ENCODE data around the gene ZNHIT2.

DNA sequence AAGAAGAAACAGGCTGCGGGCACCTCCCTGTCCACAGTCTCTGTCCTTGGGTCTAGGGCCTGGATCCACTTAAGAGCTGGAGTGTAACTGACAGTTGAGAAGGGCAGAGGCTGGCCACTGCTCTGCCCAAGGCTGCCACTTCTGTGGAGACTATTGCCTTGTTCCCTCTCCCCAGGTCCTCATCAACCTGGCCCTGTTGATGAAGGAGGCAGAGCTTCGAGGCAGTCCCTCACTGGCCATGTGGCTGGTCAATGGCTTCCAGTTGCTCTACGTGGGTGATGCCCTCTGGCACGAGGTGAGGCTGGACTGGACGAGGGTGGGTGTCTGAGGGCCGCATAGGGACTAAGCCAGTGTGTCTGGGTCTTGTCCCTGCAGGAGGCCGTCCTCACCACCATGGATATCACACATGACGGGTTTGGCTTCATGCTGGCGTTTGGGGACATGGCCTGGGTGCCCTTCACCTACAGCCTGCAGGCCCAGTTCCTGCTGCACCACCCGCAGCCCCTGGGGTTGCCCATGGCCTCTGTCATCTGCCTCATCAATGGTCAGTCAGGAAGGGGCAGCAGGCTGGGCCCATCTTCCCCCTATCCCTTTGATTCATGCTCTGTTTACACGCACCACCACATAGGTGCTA is 2.8 kb downstream of the ZNHIT2 start:
- TF ChIP-seq, protein P1, sequence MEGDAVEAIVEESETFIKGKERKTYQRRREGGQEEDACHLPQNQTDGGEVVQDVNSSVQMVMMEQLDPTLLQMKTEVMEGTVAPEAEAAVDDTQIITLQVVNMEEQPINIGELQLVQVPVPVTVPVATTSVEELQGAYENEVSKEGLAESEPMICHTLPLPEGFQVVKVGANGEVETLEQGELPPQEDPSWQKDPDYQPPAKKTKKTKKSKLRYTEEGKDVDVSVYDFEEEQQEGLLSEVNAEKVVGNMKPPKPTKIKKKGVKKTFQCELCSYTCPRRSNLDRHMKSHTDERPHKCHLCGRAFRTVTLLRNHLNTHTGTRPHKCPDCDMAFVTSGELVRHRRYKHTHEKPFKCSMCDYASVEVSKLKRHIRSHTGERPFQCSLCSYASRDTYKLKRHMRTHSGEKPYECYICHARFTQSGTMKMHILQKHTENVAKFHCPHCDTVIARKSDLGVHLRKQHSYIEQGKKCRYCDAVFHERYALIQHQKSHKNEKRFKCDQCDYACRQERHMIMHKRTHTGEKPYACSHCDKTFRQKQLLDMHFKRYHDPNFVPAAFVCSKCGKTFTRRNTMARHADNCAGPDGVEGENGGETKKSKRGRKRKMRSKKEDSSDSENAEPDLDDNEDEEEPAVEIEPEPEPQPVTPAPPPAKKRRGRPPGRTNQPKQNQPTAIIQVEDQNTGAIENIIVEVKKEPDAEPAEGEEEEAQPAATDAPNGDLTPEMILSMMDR (IDR thresholded peaks at IDR 0.05), result no peak
- no peak for TF ChIP-seq ZFX (IDR thresholded peaks at IDR 0.05; ENCODE audit: borderline replicate concordance)
